ENCODE data around the gene USH1C. TPM values are rescaled to one million over a fixed set of nuclear protein-coding genes. Genes with fewer than 3 reads are reported as not detected.

Gene USH1C
- total RNA-seq, 1 donor from 2014 or later: 1.4 TPM

GRCh38 chr11:17507773-17508172, 36.4 kb downstream of the USH1C start:
- Mint-ChIP-seq H3K36me3 (ENCODE audit: low read depth, unreplicated experiment) (no peaks in the 10 kb centered on the region), H3K27me3 (ENCODE audit: unreplicated experiment) (peaks cover 5% of the 10 kb centered on the region), H3K4me1 (ENCODE audit: unreplicated experiment) (peaks cover 8% of the 10 kb centered on the region), H3K9me3 (ENCODE audit: unreplicated experiment) (no peaks in the 10 kb centered on the region), H3K27ac (ENCODE audit: unreplicated experiment) (no peak overlapping the region), H3K4me3 (ENCODE audit: unreplicated experiment) (no peak overlapping the region)
- DNase-seq (ENCODE audit: low spot score): no peak
- TF ChIP-seq, protein P1, sequence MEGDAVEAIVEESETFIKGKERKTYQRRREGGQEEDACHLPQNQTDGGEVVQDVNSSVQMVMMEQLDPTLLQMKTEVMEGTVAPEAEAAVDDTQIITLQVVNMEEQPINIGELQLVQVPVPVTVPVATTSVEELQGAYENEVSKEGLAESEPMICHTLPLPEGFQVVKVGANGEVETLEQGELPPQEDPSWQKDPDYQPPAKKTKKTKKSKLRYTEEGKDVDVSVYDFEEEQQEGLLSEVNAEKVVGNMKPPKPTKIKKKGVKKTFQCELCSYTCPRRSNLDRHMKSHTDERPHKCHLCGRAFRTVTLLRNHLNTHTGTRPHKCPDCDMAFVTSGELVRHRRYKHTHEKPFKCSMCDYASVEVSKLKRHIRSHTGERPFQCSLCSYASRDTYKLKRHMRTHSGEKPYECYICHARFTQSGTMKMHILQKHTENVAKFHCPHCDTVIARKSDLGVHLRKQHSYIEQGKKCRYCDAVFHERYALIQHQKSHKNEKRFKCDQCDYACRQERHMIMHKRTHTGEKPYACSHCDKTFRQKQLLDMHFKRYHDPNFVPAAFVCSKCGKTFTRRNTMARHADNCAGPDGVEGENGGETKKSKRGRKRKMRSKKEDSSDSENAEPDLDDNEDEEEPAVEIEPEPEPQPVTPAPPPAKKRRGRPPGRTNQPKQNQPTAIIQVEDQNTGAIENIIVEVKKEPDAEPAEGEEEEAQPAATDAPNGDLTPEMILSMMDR (IDR thresholded peaks at IDR 0.05; ENCODE audit: unreplicated experiment): no peak

DNA sequence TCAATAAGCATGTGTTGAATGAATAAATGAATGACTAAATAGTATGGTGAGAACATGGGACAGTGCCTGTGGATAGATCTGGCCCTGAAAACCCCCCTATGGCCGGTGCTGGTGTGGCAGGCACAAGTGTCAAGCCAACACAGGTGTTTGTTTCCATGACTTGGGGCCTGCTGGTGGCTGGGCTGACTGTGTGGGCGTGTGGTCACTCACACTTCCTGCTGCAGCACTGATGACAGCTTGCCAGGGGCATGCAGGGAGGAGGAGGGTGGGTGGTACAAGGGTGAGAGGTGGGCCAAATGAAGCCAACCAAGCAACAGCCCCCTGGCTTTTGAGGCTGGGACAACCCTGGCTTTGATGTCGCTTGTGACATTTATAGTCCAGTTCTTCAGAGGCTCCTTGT, 37.3 kb downstream of the USH1C start:
- Mint-ChIP-seq H3K36me3 (ENCODE audit: low read depth, unreplicated experiment) (no peaks in the 10 kb centered on the region), H3K4me3 (ENCODE audit: unreplicated experiment) (no peak overlapping the region), H3K4me1 (ENCODE audit: unreplicated experiment) (peaks cover 6% of the 10 kb centered on the region), H3K9me3 (ENCODE audit: unreplicated experiment) (no peaks in the 10 kb centered on the region), H3K27me3 (ENCODE audit: unreplicated experiment) (peaks cover 4% of the 10 kb centered on the region), H3K27ac (ENCODE audit: unreplicated experiment) (no peak overlapping the region)
- TF ChIP-seq, protein P1 (IDR thresholded peaks at IDR 0.05; ENCODE audit: unreplicated experiment): no peak
- no peak for DNase-seq (ENCODE audit: low spot score)

GRCh38 chr11:17506314-17506713, 37.9 kb downstream of the USH1C start:
- TF ChIP-seq, protein P1 (IDR thresholded peaks at IDR 0.05; ENCODE audit: unreplicated experiment): no peak
- H3K4me3 Mint-ChIP-seq (ENCODE audit: unreplicated experiment): no peak overlapping the region
- no peaks in the 10 kb centered on the region for H3K9me3 Mint-ChIP-seq (ENCODE audit: unreplicated experiment)
- no peak for DNase-seq (ENCODE audit: low spot score)
- no peak overlapping the region for H3K27ac Mint-ChIP-seq (ENCODE audit: unreplicated experiment)
- peaks cover 4% of the 10 kb centered on the region for H3K4me1 Mint-ChIP-seq (ENCODE audit: unreplicated experiment)
- H3K27me3 Mint-ChIP-seq (ENCODE audit: unreplicated experiment): peaks cover 4% of the 10 kb centered on the region
- H3K36me3 Mint-ChIP-seq (ENCODE audit: low read depth, unreplicated experiment): no peaks in the 10 kb centered on the region

DNA sequence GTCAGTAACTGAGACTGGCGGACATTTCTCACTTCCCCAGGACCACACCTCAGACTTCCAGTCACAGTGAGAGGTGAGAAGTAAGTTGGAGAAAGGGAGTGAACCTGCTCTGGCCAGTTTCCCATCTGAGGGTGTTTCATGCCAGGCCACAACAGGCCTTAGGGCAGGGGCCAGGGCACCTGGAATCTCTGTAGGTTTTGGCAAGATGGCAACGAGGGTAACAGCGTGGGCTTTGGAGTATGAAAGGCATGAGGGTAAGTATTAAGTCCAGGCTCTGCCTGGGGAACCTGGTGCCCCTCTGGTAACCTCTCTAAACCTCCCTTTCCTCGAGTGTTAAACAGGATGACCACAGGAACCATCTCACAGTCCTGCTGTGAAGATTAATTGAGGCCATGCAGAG, 39.1 kb downstream of the USH1C start:
- Mint-ChIP-seq H3K9me3 (ENCODE audit: unreplicated experiment) (no peaks in the 10 kb centered on the region), H3K27ac (ENCODE audit: unreplicated experiment) (no peak overlapping the region), H3K27me3 (ENCODE audit: unreplicated experiment) (peaks cover 8% of the 10 kb centered on the region), H3K4me3 (ENCODE audit: unreplicated experiment) (no peak overlapping the region), H3K36me3 (ENCODE audit: low read depth, unreplicated experiment) (no peaks in the 10 kb centered on the region), H3K4me1 (ENCODE audit: unreplicated experiment) (peaks cover 4% of the 10 kb centered on the region)
- no peak for DNase-seq (ENCODE audit: low spot score)
- TF ChIP-seq, protein P1 (IDR thresholded peaks at IDR 0.05; ENCODE audit: unreplicated experiment): no peak

- H3K36me3 Mint-ChIP-seq (ENCODE audit: low read depth, unreplicated experiment): no peaks in the 10 kb centered on the region
- H3K27me3 Mint-ChIP-seq (ENCODE audit: unreplicated experiment): peaks cover 9% of the 10 kb centered on the region
Measured at GRCh38 chr11:17504330-17505107, 39.7 kb downstream of the USH1C start.

More at GRCh38 chr11:17504330-17505107, 39.7 kb downstream of the USH1C start:
- Mint-ChIP-seq H3K4me1 (ENCODE audit: unreplicated experiment) (peaks cover 4% of the 10 kb centered on the region), H3K9me3 (ENCODE audit: unreplicated experiment) (no peaks in the 10 kb centered on the region), H3K4me3 (ENCODE audit: unreplicated experiment) (no peak overlapping the region), H3K27ac (ENCODE audit: unreplicated experiment) (no peak overlapping the region)
- TF ChIP-seq, protein P1 (IDR thresholded peaks at IDR 0.05; ENCODE audit: unreplicated experiment): peak; percentile 84
- DNase-seq (ENCODE audit: low spot score): peak; percentile 89
